HG03457 (cell line): ENCODE measurements around the gene C3AR1.
"Not testable (repeated sequence)": the region's sequence is repeated elsewhere in the genome, so short reads cannot be mapped to it uniquely, and the experiment has no call there.

Experiments
- ATAC-seq: cut with Tn5 transposase; IDR thresholded peaks from one replicate; pipeline ENCODE4 v1.9.1; 2021; ENCODE audit warnings: moderate number of reproducible peaks; ENCODE audit not compliant: unreplicated experiment

Gene C3AR1

DNA sequence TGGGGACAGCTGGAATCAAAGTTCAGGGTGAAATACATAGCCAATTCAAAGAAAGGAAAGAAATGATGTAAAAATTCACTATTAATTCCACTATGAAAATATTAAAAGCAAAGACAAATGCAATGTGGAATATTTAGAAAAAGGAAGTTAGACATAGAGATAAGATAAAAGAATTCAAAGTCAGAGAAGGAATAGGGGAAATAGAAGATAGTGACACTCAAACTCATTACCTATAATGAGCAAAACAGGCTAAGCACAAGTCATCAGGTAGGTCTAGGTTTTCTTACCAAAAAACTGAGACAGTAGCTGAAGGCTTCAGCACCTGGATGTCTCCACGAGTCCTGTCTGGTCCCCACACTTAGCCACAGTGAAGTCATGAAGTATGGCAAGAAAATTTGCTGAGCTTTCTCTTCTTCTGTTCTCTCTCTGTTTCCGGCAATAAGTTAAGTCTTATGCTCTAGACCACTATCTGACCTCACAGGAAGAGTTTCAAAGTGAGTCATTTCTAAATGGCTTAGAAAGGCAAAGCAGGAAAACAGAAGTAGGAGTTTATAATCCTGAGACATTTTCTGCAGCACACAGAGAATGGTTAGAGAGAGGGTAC, at the start of gene C3AR1:
TSS of gene C3AR1 (minus strand) at position 369 of the 604 bp plus-strand sequence. CDS start 6,174 bp downstream, outside the sequence.
- no peak for ATAC-seq

DNA sequence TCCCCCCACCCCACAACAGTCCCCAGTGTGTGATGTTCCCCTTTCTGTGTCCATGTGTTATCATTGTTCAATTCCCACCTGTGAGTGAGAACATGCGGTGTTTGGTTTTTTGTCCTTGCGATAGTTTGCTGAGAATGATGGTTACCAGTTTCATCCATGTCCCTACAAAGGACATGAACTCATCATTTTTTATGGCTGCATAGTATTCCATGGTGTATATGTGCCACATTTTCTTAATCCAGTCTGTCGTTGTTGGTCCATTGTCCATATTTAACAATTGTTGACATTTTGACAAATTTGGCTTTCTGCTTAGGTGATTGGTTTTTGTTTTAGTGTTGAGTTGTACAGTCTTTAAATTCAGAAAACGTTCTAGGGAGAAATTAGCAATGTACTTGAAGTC, 47.0 kb upstream of the C3AR1 start:
- not testable (repeated sequence) for ATAC-seq

DNA sequence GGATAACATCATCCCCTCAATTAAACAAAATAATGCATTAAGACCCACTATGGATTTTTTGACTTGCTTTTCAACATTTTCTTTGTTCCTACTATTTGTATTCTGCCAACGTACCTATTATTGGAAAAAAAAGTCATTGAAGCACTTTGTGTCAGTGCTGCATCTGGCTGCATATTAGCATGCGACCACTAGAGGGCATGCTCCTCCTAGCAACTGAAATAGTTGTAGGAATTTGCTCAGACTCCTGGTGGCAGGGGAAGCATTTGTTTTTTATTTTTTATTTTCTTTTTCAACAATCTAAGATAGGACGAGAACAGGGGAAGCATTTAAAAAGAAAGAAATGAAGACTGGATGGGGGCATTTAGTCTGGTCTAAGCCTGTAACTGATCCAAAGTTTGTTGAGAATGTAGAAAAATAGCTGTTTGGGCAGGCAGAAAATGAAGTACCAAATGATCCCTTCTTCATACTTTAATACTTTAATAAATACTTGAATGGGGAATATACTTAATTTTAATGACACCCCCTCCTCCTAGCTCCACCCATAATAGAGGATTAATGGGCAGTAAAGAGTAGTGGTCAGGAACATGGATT, 42.7 kb upstream of the C3AR1 start:
- no peak for ATAC-seq

DNA sequence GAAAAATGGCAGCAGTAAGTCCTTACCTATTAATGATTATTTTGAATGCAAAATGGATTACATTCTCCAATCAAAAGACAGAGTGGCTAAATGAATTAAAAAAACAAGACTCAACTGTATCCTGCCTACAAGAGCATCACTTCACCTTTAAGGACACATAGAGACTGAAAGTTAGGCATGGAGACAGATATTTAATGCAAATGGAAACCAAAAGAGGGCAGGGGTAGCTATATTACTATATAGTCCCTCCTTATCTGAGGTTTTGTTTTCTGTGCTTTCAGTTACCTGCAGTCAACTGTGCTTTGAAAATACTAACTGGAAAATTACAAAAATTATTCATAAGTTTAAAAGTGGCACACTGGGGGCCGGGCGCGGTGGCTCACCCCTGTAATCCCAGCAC, 33.1 kb upstream of the C3AR1 start:
- ATAC-seq, result no peak

- no peak for ATAC-seq
These were observed 30.2 kb upstream of the C3AR1 start for GRCh38 chr12:8096281-8096915.

DNA sequence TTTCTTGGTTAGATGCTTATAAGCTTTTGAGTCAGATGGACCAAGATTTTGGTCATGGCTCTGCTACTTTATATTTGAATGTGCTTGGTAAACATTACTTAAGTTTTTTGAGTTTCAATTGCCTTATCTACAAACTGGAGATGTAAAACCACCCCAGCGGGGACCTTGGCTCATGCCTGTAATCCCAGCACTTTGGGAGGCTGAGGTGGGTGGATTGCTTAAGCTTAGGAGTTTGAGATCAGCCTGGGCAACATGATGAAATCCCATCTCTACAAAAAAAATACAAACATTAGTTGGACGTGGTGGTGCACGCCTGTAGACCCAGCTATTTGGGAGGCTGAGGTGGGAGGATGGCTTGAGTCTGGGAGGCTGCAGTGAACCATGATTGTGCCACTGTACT, 27.1 kb upstream of the C3AR1 start:
- ATAC-seq, result no peak

DNA sequence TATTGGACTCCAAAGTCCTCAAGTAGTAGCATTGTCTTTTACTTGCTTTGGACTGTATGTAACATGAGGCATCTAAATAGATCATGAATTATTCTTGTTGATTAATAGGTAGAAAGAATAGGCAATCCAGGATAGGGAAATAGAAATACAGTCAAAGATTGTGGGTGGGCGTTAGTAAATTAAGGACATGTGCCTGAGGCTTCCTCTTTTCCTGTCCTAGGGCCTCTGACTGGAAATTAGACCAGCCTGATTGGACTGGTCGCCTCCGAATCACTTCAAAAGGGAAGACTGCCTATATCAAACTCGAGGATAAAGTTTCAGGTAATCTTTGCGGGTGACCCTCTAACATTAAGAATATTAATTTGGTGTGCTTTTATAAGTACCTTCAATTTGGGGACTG, 23.6 kb upstream of the C3AR1 start:
- no peak for ATAC-seq

DNA sequence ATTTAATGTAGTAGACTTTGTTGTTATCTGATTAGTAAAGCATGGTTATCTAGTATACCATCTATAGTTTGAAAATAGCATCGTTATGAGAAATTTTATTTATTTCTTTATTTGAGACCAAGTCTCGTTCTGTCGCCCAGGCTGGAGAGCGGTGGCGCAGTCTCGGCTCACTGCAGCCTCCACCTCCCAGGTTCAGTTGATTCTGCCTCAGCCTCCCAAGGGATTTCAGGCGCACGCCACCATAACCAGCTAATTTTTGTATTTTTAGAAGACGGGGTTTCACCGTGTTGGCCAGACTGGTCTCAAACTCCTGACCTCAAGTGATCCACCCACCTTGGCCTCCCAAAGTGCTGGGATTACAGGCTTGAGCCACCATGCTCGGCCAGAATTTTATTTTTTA, 23.1 kb upstream of the C3AR1 start:
- not testable (repeated sequence) for ATAC-seq

GRCh38 chr12:8088574-8088973, 22.4 kb upstream of the C3AR1 start:
- ATAC-seq, result no peak

GRCh38 chr12:8087666-8088065, 21.5 kb upstream of the C3AR1 start:
- ATAC-seq, result no peak

DNA sequence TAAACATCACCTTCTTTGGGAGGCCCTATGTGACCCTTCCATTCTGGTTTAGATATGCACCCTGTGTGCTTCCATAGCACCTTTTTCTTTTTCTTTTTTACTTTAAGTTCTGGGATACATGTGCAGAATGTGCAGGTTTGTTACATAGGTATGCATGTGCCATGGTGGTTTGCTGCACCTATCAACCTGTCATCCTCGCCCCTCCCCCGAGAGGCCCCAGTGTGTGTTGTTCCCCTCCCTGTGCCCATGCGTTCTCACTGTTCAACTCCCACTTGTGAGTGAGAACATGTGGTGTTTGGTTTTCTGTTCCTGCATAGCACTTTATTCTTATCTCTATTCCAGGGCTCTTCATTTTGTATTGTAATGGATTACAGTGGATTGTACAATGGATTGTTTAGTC, 18.2 kb upstream of the C3AR1 start:
- ATAC-seq, result not testable (repeated sequence)

DNA sequence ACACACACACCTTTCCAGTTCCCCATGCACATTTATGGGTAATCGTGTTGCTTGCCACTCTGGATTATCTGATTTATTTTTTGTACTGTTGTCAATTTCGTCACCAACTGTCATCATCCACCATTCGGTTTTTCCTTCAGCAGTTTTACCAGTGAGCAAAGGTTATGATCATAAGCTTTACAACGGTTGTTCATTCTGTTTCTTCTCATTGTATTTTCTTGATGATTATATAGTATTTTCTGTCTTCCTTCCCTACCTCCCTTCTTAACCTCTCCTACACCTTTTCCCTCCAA, 16.6 kb upstream of the C3AR1 start:
- ATAC-seq, result no peak

- no peak for ATAC-seq
These were observed 15.2 kb upstream of the C3AR1 start for GRCh38 chr12:8081251-8081920.

DNA sequence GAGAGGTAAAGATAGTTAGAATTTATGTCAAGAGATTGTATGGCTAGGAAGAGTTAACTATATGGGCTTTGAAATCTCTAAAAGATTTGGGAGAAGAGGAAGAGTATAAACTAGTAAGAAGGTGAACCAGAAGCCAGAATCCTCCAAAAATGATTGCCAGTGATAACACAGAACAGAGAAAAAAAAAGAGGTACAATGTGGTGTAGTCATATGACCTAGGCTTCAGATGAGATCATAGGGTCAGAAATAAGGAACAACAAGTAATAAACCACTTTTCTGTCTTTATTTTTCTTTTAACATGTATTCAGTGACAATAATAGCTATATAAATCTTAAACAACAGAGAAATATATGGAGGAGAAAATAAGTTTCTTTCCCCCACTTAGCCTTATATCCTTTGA, 14.0 kb upstream of the C3AR1 start:
- ATAC-seq, result no peak

- ATAC-seq, result no peak
These were observed 12.8 kb upstream of the C3AR1 start for GRCh38 chr12:8078916-8079315.

DNA sequence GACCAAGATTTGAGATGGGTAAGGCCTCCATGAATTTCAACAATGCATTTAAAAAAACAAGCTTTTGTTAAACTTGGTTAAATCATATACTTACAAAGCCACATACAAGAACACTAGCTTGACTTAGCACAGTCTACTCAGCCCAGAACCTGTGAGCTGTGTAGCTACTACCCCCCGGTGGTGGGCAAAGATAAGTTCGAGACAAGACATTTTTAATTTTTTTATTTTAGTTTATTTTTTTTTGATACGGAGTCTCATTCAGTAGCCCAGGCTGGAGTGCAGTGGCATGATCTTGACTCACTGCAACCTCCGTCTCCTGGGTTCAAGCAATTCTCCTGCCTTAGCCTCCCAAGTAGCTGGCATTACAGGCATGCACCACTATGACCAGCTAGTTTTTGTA, 12.2 kb upstream of the C3AR1 start:
- no peak for ATAC-seq

DNA sequence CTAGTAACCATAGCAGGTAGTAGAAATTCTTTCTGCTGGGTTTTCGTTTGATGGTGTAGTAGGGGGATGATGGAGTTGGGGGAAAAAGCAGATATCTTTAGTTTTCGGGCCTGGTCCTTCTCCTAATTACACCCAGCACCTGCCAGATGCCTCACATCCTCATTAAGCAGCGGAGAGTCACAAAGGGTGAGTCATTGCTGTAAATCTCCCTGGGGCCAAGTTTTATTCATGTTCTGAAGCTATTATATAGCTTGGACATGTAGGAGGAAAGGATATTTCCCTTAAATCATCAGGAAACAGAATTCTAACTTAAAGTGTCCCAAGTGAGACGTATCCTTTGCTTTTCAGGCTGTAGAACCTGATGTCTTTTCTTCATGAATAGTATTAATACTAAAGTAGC, 11.0 kb upstream of the C3AR1 start:
- ATAC-seq, result no peak

GRCh38 chr12:8076366-8076765, 10.2 kb upstream of the C3AR1 start:
- ATAC-seq, result no peak

DNA sequence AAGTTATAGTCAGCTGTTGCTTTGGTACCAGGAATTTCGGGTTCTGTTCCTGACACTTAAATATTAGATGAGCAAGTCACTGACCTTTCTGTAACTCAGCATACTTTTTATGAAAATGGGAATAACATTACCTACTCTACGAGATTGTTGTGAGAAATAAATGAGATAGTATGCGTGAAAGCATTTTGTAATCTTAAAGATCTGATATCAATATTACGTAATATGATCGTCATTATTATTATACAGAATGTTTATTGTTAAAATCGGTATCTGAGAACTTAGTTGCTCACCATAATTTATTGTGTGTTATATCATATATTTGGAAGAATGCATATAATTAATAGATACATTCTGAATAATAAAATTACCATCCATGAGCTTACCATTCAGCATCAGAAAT, 9.8 kb upstream of the C3AR1 start:
- no peak for ATAC-seq

GRCh38 chr12:8071820-8072219, 5.7 kb upstream of the C3AR1 start:
- not testable (repeated sequence) for ATAC-seq

DNA sequence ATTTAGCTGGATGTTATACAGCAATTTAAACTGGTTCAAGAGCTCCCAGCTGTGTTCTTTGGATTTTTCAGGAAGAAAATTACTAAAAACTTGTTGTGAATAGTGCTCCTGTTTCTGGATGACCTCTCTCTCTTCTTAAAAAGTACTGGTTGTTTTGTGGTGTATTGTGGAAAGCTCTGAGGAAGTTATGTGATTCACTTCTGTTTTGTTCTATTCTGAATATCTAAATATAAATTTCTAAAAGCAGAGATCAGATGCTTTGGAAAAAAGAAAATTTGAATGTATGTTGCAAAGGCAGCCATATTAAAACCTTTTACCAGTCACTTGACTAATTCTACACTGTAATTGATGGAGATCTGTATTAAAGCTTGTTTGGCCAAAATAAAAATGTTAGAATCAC, 3.4 kb upstream of the C3AR1 start:
- no peak for ATAC-seq

DNA sequence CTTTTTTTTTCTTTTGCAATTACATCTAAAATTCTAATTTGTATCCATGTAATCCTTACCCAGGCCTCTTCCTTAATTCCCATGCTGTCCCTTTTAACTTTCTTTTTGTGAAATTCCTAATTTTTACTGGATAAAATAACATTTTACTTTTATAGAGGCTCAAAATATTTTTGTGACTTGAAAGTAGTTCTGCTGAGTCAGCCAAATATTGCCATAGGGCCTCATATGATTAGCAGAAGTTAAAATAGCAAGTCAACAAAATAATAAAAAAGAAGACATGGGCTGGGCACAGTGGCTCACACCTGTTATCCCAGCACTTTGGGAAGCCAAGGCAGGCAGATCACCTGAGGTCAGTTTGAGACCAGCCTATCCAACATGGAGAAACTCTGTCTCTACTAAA, 2.0 kb downstream of the C3AR1 start:
- ATAC-seq, result no peak
